NOMO-1 treated with DMSO at 0.1 percent for 48 hours (cell line): ENCODE data around the gene COX5A.
"Not testable (repeated sequence)": the region's sequence is repeated elsewhere in the genome, so short reads cannot be mapped to it uniquely, and the experiment has no call there.

Experiments used
- DNase-seq: peaks from one replicate; lab custom pipeline; 2025; ENCODE audit not compliant: unreplicated experiment; lab: John Stamatoyannopoulos, UW

Gene COX5A

DNA sequence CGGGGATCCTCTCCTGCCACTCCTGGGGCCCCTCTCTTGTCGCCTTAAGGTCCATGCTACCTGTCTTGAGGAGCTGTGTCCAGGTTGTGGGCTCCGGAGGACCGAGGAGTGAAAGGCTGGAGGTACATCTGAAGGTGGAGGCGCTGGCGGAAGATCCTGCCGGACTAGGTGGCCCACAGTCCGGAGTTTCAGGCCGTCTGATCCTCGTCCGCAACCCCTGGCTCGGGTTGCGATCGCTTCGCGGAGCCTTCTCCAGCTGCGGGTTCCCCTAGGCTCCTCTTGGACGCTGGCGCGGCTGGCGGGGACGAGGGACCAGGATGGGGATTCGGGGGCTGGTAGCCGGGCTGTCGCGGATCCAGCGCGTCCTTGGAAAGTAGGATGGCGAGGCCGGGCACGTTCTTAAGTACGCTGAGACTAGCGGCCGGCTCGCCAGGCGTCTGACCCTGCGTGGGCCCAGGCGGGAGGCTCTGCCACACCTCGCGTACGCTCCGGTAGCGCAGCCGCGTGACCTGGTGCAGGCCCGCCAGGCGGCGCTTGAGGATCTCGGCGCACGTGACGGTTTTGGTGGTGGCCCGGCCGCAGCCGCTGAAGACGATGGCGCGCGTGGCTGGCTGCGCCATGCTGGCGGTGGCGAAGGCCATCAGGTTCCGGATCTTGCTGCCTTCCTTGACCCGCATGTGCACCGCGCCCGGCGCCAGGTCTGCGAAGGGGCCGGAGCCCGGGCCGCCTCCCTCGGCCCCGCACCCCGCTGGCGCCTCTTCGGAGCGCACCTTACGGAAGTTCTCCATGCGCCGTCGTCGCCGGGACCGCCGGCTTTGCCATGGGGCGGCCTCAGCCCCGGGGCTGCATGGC, 18.1 kb upstream of the COX5A start:
- peak; percentile 41 for DNase-seq

- DNase-seq = no peak
Measured at GRCh38 chr15:74955017-74955416, 17.1 kb upstream of the COX5A start.

DNA sequence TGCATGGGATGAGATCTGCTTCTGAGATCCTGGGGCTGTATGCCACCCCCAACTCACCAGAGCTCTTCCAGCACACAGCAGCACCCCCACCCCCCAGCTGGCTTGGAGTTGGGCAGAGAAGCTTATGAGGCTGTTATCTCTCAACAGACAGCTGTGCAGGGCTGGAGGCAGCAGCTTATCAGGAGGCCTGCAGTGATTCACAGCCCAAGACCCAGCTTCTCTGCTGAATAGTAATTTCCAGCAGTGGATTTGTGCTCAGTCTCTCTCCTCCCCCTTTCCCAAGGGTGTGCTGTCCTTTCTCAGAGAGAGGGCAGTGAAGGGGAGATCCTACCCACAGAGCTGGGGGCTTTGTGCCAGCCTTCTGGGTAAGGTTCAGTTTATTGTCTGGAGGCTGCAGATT, 16.6 kb upstream of the COX5A start:
- DNase-seq = no peak

DNA sequence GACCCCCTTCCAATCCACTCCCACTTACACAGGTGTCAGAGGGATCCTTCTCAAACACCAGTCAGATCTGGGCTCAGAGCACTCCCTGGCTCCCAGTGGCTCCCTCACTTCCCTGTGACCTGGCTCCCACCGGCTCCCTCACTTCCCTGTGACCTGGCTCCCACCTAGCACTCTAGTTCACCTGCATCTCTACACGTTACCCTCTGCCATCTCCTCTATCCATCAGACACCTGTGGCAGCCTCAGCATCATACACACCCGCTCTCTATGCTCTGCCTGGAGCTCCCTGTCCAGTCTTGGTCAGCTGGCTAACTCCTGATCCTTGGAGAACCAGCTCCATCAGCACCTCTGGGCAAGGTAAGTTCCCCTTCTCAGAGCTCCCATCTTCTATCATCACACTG, 13.1 kb upstream of the COX5A start:
- DNase-seq = no peak

DNA sequence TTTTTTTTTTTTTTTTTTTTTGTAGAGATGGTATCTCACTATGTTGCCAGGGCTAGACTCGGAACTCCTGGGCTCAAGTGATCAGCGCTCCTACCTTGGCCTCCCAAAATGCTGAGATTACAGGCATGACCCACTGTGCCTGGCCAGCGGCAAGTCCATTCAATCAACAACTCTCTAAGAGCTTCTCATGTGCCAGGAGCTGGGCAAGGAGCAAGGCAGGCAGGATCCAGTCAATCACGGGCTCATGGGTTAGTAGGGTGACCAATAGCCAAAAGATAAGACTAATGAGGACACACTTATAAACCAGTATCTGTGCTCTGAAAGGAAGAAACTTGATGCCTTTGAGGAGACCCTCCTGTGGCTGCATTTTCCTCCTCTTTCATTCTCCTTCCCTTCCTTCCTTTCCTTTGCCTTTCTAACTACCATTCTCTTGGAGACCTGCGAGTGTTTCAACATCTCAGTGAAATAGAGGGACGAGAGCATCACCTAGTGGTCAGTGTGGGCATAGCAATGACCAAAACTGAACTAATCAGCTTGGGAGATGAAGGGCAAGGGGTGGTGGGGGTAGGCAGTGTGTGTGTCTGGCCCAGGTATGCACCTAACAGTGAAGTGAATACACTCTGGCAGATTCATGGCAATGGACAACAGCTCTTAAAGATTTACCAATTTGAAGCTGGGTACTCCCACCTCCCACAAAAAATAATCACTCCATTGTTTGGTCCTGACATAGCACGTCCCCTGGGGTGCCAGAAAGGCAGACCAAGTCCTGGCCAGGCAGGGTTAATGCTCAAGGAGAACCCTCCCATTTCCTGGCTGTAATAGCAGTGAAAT, 12.4 kb upstream of the COX5A start:
- DNase-seq = peak; percentile 62

DNA sequence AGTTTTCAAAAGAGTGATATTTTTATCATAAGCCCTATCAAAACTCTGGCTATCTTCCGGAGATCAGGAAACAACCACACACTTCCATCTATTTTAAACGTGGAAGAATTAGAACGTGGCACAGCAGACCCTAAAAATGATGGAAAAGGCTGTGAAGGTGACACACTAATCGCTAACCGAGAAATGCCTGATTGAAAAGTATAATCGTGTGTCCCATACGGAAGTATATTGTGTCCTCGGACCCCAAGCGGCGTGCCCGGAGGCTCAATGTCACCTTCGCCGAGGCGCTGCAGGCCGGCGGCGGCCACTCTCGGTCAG, 642 bp downstream of the COX5A start:
- DNase-seq = peak; percentile 44

DNA sequence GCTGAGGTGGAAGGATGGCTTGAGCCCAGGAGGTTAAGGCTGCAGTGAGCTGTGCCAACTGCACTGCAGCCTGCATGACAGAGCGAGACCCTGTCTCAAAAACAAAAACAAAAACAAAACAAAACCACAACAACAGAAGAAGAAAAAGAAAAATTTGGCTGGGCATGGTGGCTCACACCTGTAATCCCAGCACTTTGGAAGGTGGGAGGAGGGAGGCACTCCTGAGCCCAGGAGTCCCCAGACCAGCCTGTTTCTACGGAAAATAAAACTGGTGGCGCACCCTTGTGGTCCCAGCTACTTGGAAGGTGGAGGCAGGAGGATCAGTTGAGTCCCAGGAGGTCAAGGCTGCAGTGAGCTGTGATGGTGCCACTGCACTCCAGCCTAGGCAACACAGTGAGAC, 2.7 kb downstream of the COX5A start:
- not testable (repeated sequence) for DNase-seq

GRCh38 chr15:74933573-74933972, 4.3 kb downstream of the COX5A start:
- no peak for DNase-seq

GRCh38 chr15:74928771-74929198, 9.1 kb downstream of the COX5A start:
- DNase-seq = no peak

DNA sequence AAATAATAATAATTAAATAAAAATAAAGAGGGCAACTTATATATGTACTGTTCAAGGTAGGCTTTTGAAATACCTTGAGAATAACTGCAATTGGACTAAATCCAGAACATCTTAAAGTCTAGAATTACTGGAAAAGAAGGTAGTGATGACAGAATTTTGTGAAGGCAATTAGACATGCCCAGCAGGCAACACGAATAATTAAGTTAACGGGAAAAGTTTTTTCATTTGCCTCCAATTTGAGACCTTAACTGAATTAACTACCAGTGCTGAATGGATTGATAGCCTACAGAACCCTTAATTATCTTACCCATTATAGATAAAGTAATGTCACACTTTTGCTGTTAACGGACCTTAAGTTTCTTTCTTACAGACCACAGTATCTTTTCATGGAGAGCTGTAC, 13.3 kb downstream of the COX5A start:
- no peak for DNase-seq

GRCh38 chr15:74920456-74920855, 17.4 kb downstream of the COX5A start:
- DNase-seq = no peak

- DNase-seq = no peak
Measured at GRCh38 chr15:74917676-74918075, 20.2 kb downstream of the COX5A start.

DNA sequence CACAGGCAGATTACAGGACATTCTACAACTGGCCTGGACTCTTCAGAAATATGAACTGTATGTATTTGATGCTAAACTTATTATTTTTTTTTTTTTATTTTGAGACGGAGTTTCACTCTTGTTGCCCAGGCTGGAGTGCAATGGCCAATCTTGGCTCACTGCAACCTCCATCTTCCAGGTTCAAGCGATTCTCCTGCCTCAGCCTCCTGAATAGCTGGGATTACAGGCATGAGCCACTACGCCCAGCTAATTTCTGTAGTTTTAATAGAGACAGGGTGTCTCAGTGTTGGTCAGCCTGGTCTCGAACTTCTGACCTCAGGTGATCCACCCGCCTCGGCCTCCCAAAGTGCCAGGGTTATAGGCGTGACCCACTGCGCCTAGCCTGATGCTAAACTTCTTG, 24.1 kb downstream of the COX5A start:
- DNase-seq = not testable (repeated sequence)

DNA sequence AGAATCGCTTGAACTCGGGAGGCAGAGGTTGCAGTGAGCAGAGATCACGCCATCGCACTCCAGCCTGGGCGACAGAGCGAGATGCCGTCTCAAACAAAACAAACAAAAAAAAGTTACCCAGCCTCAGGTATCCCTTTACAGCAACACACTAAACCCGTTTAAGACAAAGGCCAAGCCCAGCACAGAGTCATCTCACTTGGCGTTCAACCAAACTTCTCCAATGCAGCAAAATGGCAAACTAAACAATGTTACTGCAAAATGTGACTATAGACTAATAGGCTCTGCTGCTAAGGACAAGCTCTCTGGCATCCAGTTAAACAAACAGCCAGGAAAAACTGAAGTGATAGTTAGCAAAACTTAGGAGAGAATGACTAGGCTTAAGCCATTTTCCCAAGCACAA, 24.8 kb downstream of the COX5A start:
- DNase-seq = no peak

- no peak for DNase-seq
Measured at GRCh38 chr15:74908635-74909034, 29.2 kb downstream of the COX5A start.

GRCh38 chr15:74907163-74907870, 30.6 kb downstream of the COX5A start:
- no peak for DNase-seq

DNA sequence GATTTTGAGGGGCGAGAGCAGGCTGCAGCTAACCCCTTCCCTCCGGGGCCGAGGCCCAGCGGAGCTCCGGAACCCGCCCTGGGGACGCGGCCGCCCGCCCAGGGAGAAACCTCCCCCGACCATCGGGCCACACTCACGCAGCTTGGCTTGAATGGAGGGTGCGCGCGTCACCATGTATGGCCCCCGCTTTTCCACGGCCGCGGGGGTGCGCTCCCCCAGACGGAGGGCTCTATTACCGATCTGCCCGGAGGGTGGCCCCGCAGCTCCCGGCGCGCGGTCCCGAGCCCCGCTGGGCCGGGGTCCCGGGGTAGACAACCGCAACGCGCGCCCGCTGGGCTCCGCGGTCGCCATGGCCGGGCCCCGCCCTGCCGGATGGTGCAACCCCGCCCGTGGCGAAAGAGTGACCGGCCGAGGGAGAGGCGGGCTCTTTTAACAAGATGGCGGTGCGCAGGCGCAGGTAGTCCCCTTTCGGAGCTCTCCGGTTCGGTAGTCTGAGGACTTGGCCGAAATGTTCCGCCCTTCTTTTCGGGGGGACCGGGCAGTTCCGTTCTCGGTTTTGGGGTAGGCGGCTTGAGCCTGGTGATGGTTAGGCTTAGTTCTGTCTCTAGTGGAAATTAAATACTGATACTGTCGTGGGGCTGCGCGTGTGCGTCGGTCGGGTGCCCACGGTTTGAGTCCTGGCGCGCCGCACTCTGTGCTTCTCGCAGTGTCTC, 31.3 kb downstream of the COX5A start, which contains the start of gene FAM219B:
TSS of gene FAM219B (minus strand) at position 402 of the 713 bp plus-strand sequence. CDS start at position 351, 51 bp downstream.
- DNase-seq = peak; percentile 86

- peak; percentile 17 for DNase-seq
Measured at GRCh38 chr15:74906067-74906449, 31.8 kb downstream of the COX5A start.

- DNase-seq = no peak
Measured at GRCh38 chr15:74904190-74904805, 33.6 kb downstream of the COX5A start.

DNA sequence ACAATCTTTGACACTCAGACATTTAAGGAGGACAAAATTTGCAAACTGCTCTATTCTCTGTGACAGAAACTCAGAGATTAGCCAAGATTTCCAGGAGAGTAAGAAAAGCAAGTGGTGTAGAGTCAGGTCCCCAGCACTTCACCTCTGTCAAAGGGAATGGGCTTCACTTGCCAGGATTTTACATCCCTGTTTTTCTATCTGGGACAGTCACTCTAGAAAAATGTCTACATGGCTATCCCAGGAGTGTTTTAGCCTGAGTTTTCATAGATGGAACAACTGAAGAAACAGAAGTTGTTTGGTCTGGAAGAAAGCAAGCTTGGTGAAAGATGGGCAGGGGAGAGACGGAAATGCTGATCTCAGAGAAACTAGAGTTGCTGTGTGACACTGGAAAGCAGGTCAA, 34.2 kb downstream of the COX5A start:
- no peak for DNase-seq
